T-cell (primary cell): ENCODE measurements around the gene TMED3. TPM values are rescaled to one million over a fixed set of nuclear protein-coding genes. Genes with fewer than 3 reads are reported as not detected.
A peak's percentile ranks its signal among the peaks of the same experiment; 100 is the strongest.

Experiments used
- ATAC-seq, 4 experiments: fragments of 200-7000 bp in 3 of 4; fragments of 150-1000 bp in 1 of 4; cut with Tn5 transposase; replicated peaks in 1 of 4; 1 replicate in 3 of 4; 2 replicates in 1 of 4; pipeline ENCODE4 v1.10.0; 2021; ENCODE audit warnings: moderate library complexity in 3 of 4, mild to moderate bottlenecking in 2 of 4, moderate number of reproducible peaks in 1 of 4
- CTCF ChIA-PET, 2 donors: fragments of 300-600 bp; sonication (Branson Sonifier 250); formaldehyde crosslinking; loops; one replicate each; lab custom pipeline; 2022; ENCODE audit warnings: antibody characterized with exemption in 2 of 2; lab: Charles Lee
- POLR2A ChIA-PET, 2 donors: fragments of 300-600 bp; sonication (Branson Sonifier 250); formaldehyde crosslinking; loops; one replicate each; lab custom pipeline; 2022; ENCODE audit warnings: antibody characterized with exemption in 2 of 2; lab: Charles Lee
- DNase-seq, 35 experiments: peaks; one replicate each; pipeline versions ENCODE4 v3.0.0 to v3.0.0-alpha.2; 2013 to 2023
- H3K27ac ChIP-seq: one replicate; pipeline ENCODE4 v1.5.1; 2013; ENCODE audit warnings: low read length
- H3K27me3 ChIP-seq, 2 experiments: replicated peaks in 1 of 2; 1 replicate in 1 of 2; 2 replicates in 1 of 2; pipeline versions ENCODE4 v1.6.1 to v1.7.0; 2013; ENCODE audit warnings: low read length in 1 of 2, mixed read lengths in 1 of 2; ENCODE audit not compliant: control insufficient read depth in 2 of 2, insufficient read depth in 2 of 2; ENCODE audit errors: extremely low read depth in 1 of 2
- H3K36me3 ChIP-seq, 2 donors: 1 replicate in 1 of 2; 2 replicates in 1 of 2; pipeline versions ENCODE4 v1.6.1 to v1.7.0; 2013; ENCODE audit warnings: low read length in 1 of 2; ENCODE audit not compliant: control insufficient read depth in 2 of 2, insufficient read depth in 1 of 2; ENCODE audit errors: extremely low read depth in 1 of 2
- H3K4me1 ChIP-seq, 2 experiments: 1 replicate in 1 of 2; 2 replicates in 1 of 2; pipeline versions ENCODE4 v1.6.1 to v1.7.0; 2013; ENCODE audit warnings: low read length in 2 of 2, mixed read lengths in 1 of 2; ENCODE audit not compliant: insufficient read depth in 2 of 2, control insufficient read depth in 1 of 2; ENCODE audit errors: extremely low read depth in 1 of 2
- H3K4me3 ChIP-seq, 2 donors: 1 replicate in 1 of 2; 2 replicates in 1 of 2; pipeline versions ENCODE4 v1.5.1 to v1.7.0; 2013; ENCODE audit warnings: mild to moderate bottlenecking in 2 of 2, low read length in 1 of 2, moderate library complexity in 1 of 2; ENCODE audit not compliant: control insufficient read depth in 1 of 2; ENCODE audit errors: extremely low read depth in 1 of 2
- H3K9me3 ChIP-seq: 2 replicates; pipeline ENCODE4 v1.7.0; 2013
- H3K27ac Mint-ChIP-seq, 2 donors: one replicate each; pipeline ENCODE4 v1.8.0; 2020 to 2021; ENCODE audit warnings: mild to moderate bottlenecking in 2 of 2, mixed read lengths in 2 of 2
- H3K27me3 Mint-ChIP-seq, 2 donors: one replicate each; pipeline ENCODE4 v1.8.0; 2021 to 2022; ENCODE audit warnings: mixed read lengths in 2 of 2
- H3K36me3 Mint-ChIP-seq: one replicate; pipeline ENCODE4 v1.8.0; 2021; ENCODE audit warnings: mixed read lengths
- H3K4me1 Mint-ChIP-seq, 3 donors: one replicate each; pipeline ENCODE4 v1.8.0; 2020 to 2022; ENCODE audit warnings: mixed read lengths in 3 of 3, mild to moderate bottlenecking in 1 of 3
- H3K4me3 Mint-ChIP-seq, 3 donors: one replicate each; pipeline ENCODE4 v1.8.0; 2020 to 2022; ENCODE audit warnings: mild to moderate bottlenecking in 3 of 3, mixed read lengths in 3 of 3, moderate library complexity in 3 of 3
- H3K9me3 Mint-ChIP-seq, 3 donors: one replicate each; pipeline ENCODE4 v1.8.0; 2020 to 2022; ENCODE audit warnings: mixed read lengths in 3 of 3
- WGBS: methylation state at CpG from one replicate; pipeline ENCODE4 v1.1.5; 2013; ENCODE audit warnings: missing lambda C conversion rate; ENCODE audit not compliant: insufficient coverage; 5-methylcytosine and 5-hydroxymethylcytosine counted together
- total RNA-seq, 35 experiments: library from RNA in 6 of 35; stranded (reverse) in 6 of 35; fragments of 120-200 nt in 1 of 35; gene quantifications; one replicate each; pipeline versions ENCODE4 v1.2.1 to v1.2.4 and lab custom pipeline; 2013 to 2026

The TMED3 gene
- total RNA-seq, 5 donors from 2014 or later (not counting 1 experiment from before 2014, with no cell fraction given): 20.3 to 27.5 (median 23.8) TPM

- ChIA-PET CTCF (no interaction called here), POLR2A (no interaction called here)
- Mint-ChIP-seq H3K9me3 (peaks cover 3 to 15% (median 11%) of the 10 kb centered on the region in 3 donors), H3K4me1 (peaks cover 0 to 5% (median 0%) of the 10 kb centered on the region in 3 donors), H3K27me3 (peaks cover 66 to 77% of the 10 kb centered on the region in 2 donors), H3K27ac (no peak overlapping the region), H3K36me3 (no peaks in the 10 kb centered on the region), H3K4me3 (no peak overlapping the region)
- H3K36me3 ChIP-seq: no peaks in the 10 kb centered on the region
- 16% methylated on average over 44 of the region's 46 CpGs for WGBS
- no peaks in the 10 kb centered on the region for H3K9me3 ChIP-seq
- ATAC-seq (no peak), DNase-seq (peak in 14 of 35 experiments; percentile 0 to 35 (median 10))
- H3K27me3 ChIP-seq: peaks cover 14 to 24% of the 10 kb centered on the region in 2 experiments
- H3K4me3 ChIP-seq: peak overlapping the region in 1 of 2 donors; percentile 18
- no peak overlapping the region for H3K27ac ChIP-seq
- peaks cover 0 to 6% of the 10 kb centered on the region in 2 experiments for H3K4me1 ChIP-seq
Measured at GRCh38 chr15:79283252-79284048, 27.5 kb upstream of the TMED3 start.

GRCh38 chr15:79290642-79291275, 20.2 kb upstream of the TMED3 start:
- no peak for DNase-seq
- Mint-ChIP-seq H3K27me3 (peaks cover 38 to 45% of the 10 kb centered on the region in 2 donors), H3K36me3 (no peaks in the 10 kb centered on the region), H3K4me1 (peaks cover 0 to 4% (median 4%) of the 10 kb centered on the region in 3 donors), H3K4me3 (no peak overlapping the region), H3K9me3 (no peaks in the 10 kb centered on the region), H3K27ac (no peak overlapping the region)
- no peak overlapping the region for H3K27ac ChIP-seq
- H3K4me1 ChIP-seq: no peaks in the 10 kb centered on the region
- no peak overlapping the region for H3K4me3 ChIP-seq
- no peaks in the 10 kb centered on the region for H3K9me3 ChIP-seq
- POLR2A ChIA-PET: no interaction called here
- no peak for ATAC-seq
- peaks cover 0 to 10% of the 10 kb centered on the region in 2 experiments for H3K27me3 ChIP-seq
- no peaks in the 10 kb centered on the region for H3K36me3 ChIP-seq
- WGBS: 25% methylated on average over 2 of the region's 6 CpGs
- CTCF ChIA-PET: no interaction called here

DNA sequence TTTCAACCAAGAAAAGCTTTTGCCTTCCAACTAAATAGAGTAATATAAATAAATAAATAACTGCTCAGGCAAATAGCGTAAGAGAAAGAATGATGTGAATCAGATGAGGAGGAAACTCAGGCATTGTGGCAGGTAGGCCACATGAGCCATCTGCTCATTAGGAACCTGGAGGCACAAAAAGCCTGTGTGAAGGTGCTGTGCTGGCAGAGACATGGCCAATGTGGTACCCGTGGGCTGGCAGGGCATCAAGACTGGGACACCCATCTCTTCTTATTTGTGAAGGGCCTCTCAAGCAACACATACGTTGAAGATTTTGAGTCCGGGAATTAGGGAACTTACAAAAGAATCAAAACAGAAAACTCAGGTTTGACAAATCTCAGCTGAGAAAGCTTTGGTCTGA, 18.9 kb upstream of the TMED3 start:
- no peaks in the 10 kb centered on the region for H3K4me1 ChIP-seq
- no peaks in the 10 kb centered on the region for H3K9me3 ChIP-seq
- no peak overlapping the region for H3K4me3 Mint-ChIP-seq
- H3K4me1 Mint-ChIP-seq: peaks cover 0 to 4% (median 4%) of the 10 kb centered on the region in 3 donors
- ATAC-seq (no peak), DNase-seq (no peak)
- no peak overlapping the region for H3K27ac Mint-ChIP-seq
- H3K27ac ChIP-seq: no peak overlapping the region
- H3K36me3 Mint-ChIP-seq: no peaks in the 10 kb centered on the region
- POLR2A ChIA-PET: no interaction called here
- no peaks in the 10 kb centered on the region for H3K36me3 ChIP-seq
- WGBS: 75% methylated on average over 2 of the region's 4 CpGs
- peaks cover 31 to 43% of the 10 kb centered on the region in 2 donors for H3K27me3 Mint-ChIP-seq
- no peak overlapping the region for H3K4me3 ChIP-seq
- CTCF ChIA-PET: no interaction called here
- H3K9me3 Mint-ChIP-seq: no peaks in the 10 kb centered on the region
- H3K27me3 ChIP-seq: peaks cover 0 to 10% of the 10 kb centered on the region in 2 experiments

- ChIA-PET POLR2A (no interaction called here), CTCF (no interaction called here)
- peaks cover 0 to 10% of the 10 kb centered on the region in 2 experiments for H3K27me3 ChIP-seq
- H3K9me3 ChIP-seq: no peaks in the 10 kb centered on the region
- no peaks in the 10 kb centered on the region for H3K9me3 Mint-ChIP-seq
- peaks cover 0 to 4% (median 4%) of the 10 kb centered on the region in 3 donors for H3K4me1 Mint-ChIP-seq
- H3K4me1 ChIP-seq: no peaks in the 10 kb centered on the region
- no peak overlapping the region for H3K4me3 ChIP-seq
- H3K27ac Mint-ChIP-seq: no peak overlapping the region
- ATAC-seq (no peak), DNase-seq (no peak)
- no peaks in the 10 kb centered on the region for H3K36me3 Mint-ChIP-seq
- no peaks in the 10 kb centered on the region for H3K36me3 ChIP-seq
- no peak overlapping the region for H3K27ac ChIP-seq
- WGBS: 73% methylated on average over 6 of the region's 7 CpGs
- no peak overlapping the region for H3K4me3 Mint-ChIP-seq
- peaks cover 19 to 37% of the 10 kb centered on the region in 2 donors for H3K27me3 Mint-ChIP-seq
Measured at GRCh38 chr15:79294075-79294474, 16.8 kb upstream of the TMED3 start.

DNA sequence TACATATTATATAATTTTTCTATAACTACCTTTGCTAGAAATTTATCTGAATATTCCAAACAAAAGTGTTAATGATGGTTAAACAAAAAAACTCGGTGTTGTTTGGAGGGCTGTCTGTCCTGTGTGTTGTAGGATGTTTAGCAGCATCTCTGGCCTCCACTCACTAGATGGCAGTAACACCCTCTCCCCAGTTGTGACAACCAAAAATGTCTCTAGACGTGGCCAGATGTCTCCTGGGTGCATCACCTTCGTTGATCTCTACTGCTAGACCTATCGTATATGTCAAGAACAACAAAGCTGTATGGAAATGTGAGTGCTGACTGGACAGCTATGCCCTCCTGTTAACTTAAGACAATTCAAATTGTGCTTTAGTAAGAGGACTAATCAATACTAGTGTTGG, 14.3 kb upstream of the TMED3 start:
- no peaks in the 10 kb centered on the region for H3K4me1 ChIP-seq
- no peak overlapping the region for H3K27ac ChIP-seq
- Mint-ChIP-seq H3K27me3 (peaks cover 23 to 38% of the 10 kb centered on the region in 2 donors), H3K27ac (no peak overlapping the region), H3K4me1 (no peaks in the 10 kb centered on the region), H3K4me3 (no peak overlapping the region), H3K9me3 (no peaks in the 10 kb centered on the region), H3K36me3 (no peaks in the 10 kb centered on the region)
- no peaks in the 10 kb centered on the region for H3K9me3 ChIP-seq
- ChIA-PET POLR2A (no interaction called here), CTCF (no interaction called here)
- no CpG with 5 or more reads among the region's 4 CpGs for WGBS
- ATAC-seq (no peak), DNase-seq (no peak)
- H3K4me3 ChIP-seq: no peak overlapping the region
- H3K27me3 ChIP-seq: peaks cover 6 to 10% of the 10 kb centered on the region in 2 experiments
- H3K36me3 ChIP-seq: no peaks in the 10 kb centered on the region

DNA sequence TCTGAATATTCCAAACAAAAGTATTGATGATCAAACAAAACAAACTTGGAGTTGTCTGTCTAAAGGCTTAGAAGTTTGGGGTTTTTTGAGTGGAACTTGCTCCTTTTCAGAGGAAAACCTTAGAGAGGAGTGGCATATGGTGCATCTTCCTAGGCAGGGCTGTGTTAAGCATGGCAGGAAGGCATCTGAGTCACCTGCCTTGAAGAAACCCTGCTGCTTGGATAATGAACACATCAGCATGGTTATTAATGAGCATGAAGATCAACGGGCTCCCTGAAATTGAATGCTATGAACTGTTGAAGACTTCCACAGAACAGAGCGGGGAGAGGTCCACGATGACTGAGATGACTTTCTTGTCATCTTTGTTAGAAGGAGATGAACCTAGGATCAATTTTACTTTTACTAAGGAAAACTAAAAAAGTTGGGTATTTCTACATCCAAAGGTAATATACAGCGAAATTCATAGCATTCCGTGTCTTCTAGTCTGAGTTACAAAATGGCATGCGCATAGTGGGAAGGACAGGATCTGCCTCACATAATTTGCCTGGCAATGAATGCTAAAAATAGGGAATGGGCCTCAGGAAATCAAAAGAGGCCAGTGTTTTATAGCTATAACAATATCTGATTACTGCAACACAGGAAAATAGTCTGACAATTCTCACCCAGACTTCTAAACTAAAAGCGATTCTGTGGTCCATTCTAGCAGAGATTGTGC, 11.6 kb upstream of the TMED3 start:
- ChIA-PET POLR2A (no interaction called here), CTCF (no interaction called here)
- no peaks in the 10 kb centered on the region for H3K4me1 ChIP-seq
- no peak overlapping the region for H3K4me3 ChIP-seq
- H3K27me3 ChIP-seq: peaks cover 2 to 8% of the 10 kb centered on the region in 2 experiments
- no peaks in the 10 kb centered on the region for H3K36me3 Mint-ChIP-seq
- H3K36me3 ChIP-seq: no peaks in the 10 kb centered on the region
- no peak overlapping the region for H3K27ac Mint-ChIP-seq
- DNase-seq: no peak
- 72% methylated on average over 2 of the region's 7 CpGs for WGBS
- no peaks in the 10 kb centered on the region for H3K9me3 ChIP-seq
- H3K4me1 Mint-ChIP-seq: no peaks in the 10 kb centered on the region
- H3K27ac ChIP-seq: no peak overlapping the region
- ATAC-seq: no peak
- peaks cover 30 to 44% of the 10 kb centered on the region in 2 donors for H3K27me3 Mint-ChIP-seq
- H3K4me3 Mint-ChIP-seq: no peak overlapping the region
- H3K9me3 Mint-ChIP-seq: no peaks in the 10 kb centered on the region
